B cell (primary cell): ENCODE results near the gene FXR2. TPM values are rescaled to one million over a fixed set of nuclear protein-coding genes. Genes with fewer than 3 reads are reported as not detected.
"Not testable (repeated sequence)": the region's sequence is repeated elsewhere in the genome, so short reads cannot be mapped to it uniquely, and the experiment has no call there.

Source experiments
- ATAC-seq: fragments of 200-7000 bp; cut with Tn5 transposase; one replicate; pipeline ENCODE4 v1.10.0; 2021; ENCODE audit warnings: low read depth, mild to moderate bottlenecking, moderate number of reproducible peaks, moderate library complexity
- CTCF ChIA-PET: fragments of 350-600 bp; sonication (Branson Sonifier 250); formaldehyde crosslinking; loops from one replicate; lab custom pipeline; 2021; ENCODE audit warnings: antibody characterized with exemption, inconsistent platforms; lab: Charles Lee
- POLR2A ChIA-PET: fragments of 350-600 bp; sonication (Branson Sonifier 250); formaldehyde crosslinking; loops from one replicate; lab custom pipeline; 2021; ENCODE audit warnings: antibody characterized with exemption; lab: Charles Lee
- DNase-seq: peaks from one replicate; pipeline ENCODE4 v3.0.0; 2013
- H2AFZ ChIP-seq: 2 replicates; pipeline ENCODE4 v1.6.1; 2012; ENCODE audit warnings: mild to moderate bottlenecking, low read depth, low read length; ENCODE audit not compliant: insufficient read depth, poor library complexity, severe bottlenecking
- H3K27ac ChIP-seq, 2 donors: 1 replicate in 1 of 2; 2 replicates in 1 of 2; pipeline ENCODE4 v1.5.1; 2012 to 2013; ENCODE audit warnings: low read length in 2 of 2, mild to moderate bottlenecking in 2 of 2, moderate library complexity in 1 of 2
- H3K27me3 ChIP-seq, 4 experiments: fragments of 200-600 bp in 1 of 4; sonication (generic) in 1 of 4; replicated peaks in 1 of 4; 1 replicate in 2 of 4; 2 replicates in 2 of 4; pipeline versions ENCODE4 v1.6.1 to v1.7.0; 2013 to 2016; ENCODE audit warnings: low read length in 3 of 4, mild to moderate bottlenecking in 2 of 4, mixed read lengths in 1 of 4, moderate library complexity in 1 of 4; ENCODE audit not compliant: insufficient read depth in 4 of 4, control insufficient read depth in 3 of 4; ENCODE audit errors: control extremely low read depth in 1 of 4
- H3K36me3 ChIP-seq, 2 experiments: replicated peaks in 1 of 2; 1 replicate in 1 of 2; 2 replicates in 1 of 2; pipeline versions ENCODE4 v1.6.1 to v1.7.1; 2013; ENCODE audit warnings: low read length in 1 of 2; ENCODE audit not compliant: insufficient read depth in 2 of 2, control insufficient read depth in 1 of 2; ENCODE audit errors: control extremely low read depth in 1 of 2, extremely low read depth in 1 of 2
- H3K4me1 ChIP-seq, 2 donors: fragments of 200-600 bp in 1 of 2; sonication (generic) in 1 of 2; 1 replicate in 1 of 2; 2 replicates in 1 of 2; pipeline versions ENCODE4 v1.5.1 to v1.6.1; 2013 to 2017; ENCODE audit warnings: low read length in 2 of 2; ENCODE audit not compliant: control insufficient read depth in 2 of 2, insufficient read depth in 2 of 2
- H3K4me2 ChIP-seq: replicated peaks from 2 replicates; pipeline ENCODE3; 2012; ENCODE audit warnings: mild to moderate bottlenecking, low read depth, low read length; ENCODE audit not compliant: poor library complexity, severe bottlenecking
- H3K4me3 ChIP-seq, 5 experiments: fragments of 200-600 bp in 1 of 5; sonication (generic) in 1 of 5; 1 replicate in 3 of 5; 2 replicates in 2 of 5; pipeline versions ENCODE4 v1.5.1 to v1.7.0; 2011 to 2016; ENCODE audit warnings: low read length in 4 of 5, mild to moderate bottlenecking in 4 of 5, low read depth in 2 of 5, control low read depth in 1 of 5, moderate library complexity in 1 of 5; ENCODE audit not compliant: insufficient read depth in 1 of 5; ENCODE audit errors: control extremely low read depth in 1 of 5, extremely low read depth in 1 of 5
- H3K79me2 ChIP-seq: fragments of 200-600 bp; sonication (generic); one replicate; pipeline ENCODE4 v1.6.0; 2016; ENCODE audit warnings: low read length; ENCODE audit not compliant: control insufficient read depth, insufficient read depth
- H3K9ac ChIP-seq: fragments of 200-600 bp; sonication (generic); 2 replicates; pipeline ENCODE4 v1.6.1; 2017; ENCODE audit warnings: mild to moderate bottlenecking, low read length, moderate library complexity
- H3K9me3 ChIP-seq, 3 donors: one replicate each; pipeline versions ENCODE4 v1.6.1 to v1.7.1; 2013; ENCODE audit warnings: low read length in 2 of 3; ENCODE audit not compliant: control insufficient read depth in 2 of 3, insufficient read depth in 1 of 3; ENCODE audit errors: control extremely low read depth in 1 of 3
- H4K20me1 ChIP-seq: 2 replicates; pipeline ENCODE4 v1.6.0; 2012; ENCODE audit warnings: mild to moderate bottlenecking, low read length; ENCODE audit not compliant: insufficient read depth, control insufficient read depth, poor library complexity, severe bottlenecking
- H3K27ac Mint-ChIP-seq: one replicate; pipeline ENCODE4 v1.8.0; 2021; ENCODE audit warnings: mixed read lengths
- H3K27me3 Mint-ChIP-seq: one replicate; pipeline ENCODE4 v1.8.0; 2021; ENCODE audit warnings: mixed read lengths
- H3K4me1 Mint-ChIP-seq: one replicate; pipeline ENCODE4 v1.8.0; 2021; ENCODE audit warnings: mixed read lengths
- H3K4me3 Mint-ChIP-seq: one replicate; pipeline ENCODE4 v1.8.0; 2021; ENCODE audit warnings: mixed read lengths
- H3K9me3 Mint-ChIP-seq: one replicate; pipeline ENCODE4 v1.8.0; 2022; ENCODE audit warnings: mixed read lengths; ENCODE audit not compliant: insufficient read depth
- EZH2 ChIP-seq: IDR thresholded peaks from 2 replicates; pipeline ENCODE4 v1.6.1; 2012; ENCODE audit warnings: borderline replicate concordance, low read depth, mild to moderate bottlenecking, moderate library complexity, low read length; ENCODE audit not compliant: insufficient read depth, poor library complexity, severe bottlenecking
- WGBS: methylation state at CpG from one replicate; pipeline ENCODE4 v1.1.5; 2013; ENCODE audit warnings: missing lambda C conversion rate; ENCODE audit not compliant: insufficient coverage; 5-methylcytosine and 5-hydroxymethylcytosine counted together
- intact Hi-C: fragments of 100-400 bp; cut with micrococcal nuclease; formaldehyde crosslinking; loops from one replicate; pipeline ENCODE4 v1.10.0; 2022
- polyA plus RNA-seq: library from polyadenylated mRNA; depleted of rRNA; stranded (reverse); fragments of >200 nt; gene quantifications from 2 replicates; pipeline ENCODE4 v1.2.3, GENCODE V29; 2012
- total RNA-seq, 2 donors: library from RNA; stranded (reverse); fragments of 120-200 nt in 1 of 2; gene quantifications; 1 replicate in 1 of 2; 2 replicates in 1 of 2; pipeline versions ENCODE4 v1.2.3 to v1.2.4, GENCODE V29; 2013 to 2022
- TF ChIP-seq, protein P1 (sequence below): fragments of 200-600 bp; IDR thresholded peaks from one replicate; pipeline ENCODE4 v1.8.0; 2022; ENCODE audit warnings: antibody characterized with exemption, mild to moderate bottlenecking

Gene FXR2
- total and polyA plus RNA-seq, 2 donors (not counting 1 experiment from before 2014, with no cell fraction given) = 37.2 to 45.8 TPM

DNA sequence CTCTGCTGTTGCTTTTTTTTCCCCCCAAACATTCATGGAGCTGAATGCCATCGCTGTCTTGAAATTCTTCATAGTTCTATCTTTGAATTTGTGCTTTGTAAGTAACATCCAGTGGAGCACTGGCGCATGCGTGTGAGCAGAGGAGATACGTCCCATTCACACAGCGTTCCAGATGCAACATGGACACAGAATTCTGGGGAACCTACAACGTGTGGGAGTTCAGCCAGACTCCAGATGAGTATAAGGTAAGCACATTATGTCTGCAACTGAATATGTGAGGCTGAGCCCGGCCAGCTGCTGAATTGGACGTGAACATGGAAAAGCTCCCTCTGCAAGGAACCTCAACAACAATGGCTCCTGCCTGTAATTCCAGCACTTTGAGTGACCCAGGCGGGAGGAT lies 31.8 kb upstream of the FXR2 start:
- H3K4me3 Mint-ChIP-seq = no peak overlapping the region
- H3K36me3 ChIP-seq = no peaks in the 10 kb centered on the region
- DNase-seq (no peak), ATAC-seq (no peak)
- no peak overlapping the region for H3K27ac Mint-ChIP-seq
- H4K20me1 ChIP-seq = no peaks in the 10 kb centered on the region
- H3K4me3 ChIP-seq = no peak overlapping the region
- H3K27me3 ChIP-seq = peaks cover 0 to 34% (median 17%) of the 10 kb centered on the region in 4 experiments
- no peaks in the 10 kb centered on the region for H3K79me2 ChIP-seq
- 95% methylated on average over 8 of the region's 9 CpGs for WGBS
- H3K27ac ChIP-seq = no peak overlapping the region
- CTCF ChIA-PET = interaction anchor here (0.7 to 1.7 kb wide), 3 partner anchors 15 to 133 kb away, joined by 3 to 4 read pairs (median 3); no protein-coding TSS in a partner anchor
- H3K9me3 ChIP-seq = peaks cover 0 to 6% (median 0%) of the 10 kb centered on the region in 3 donors
- TF ChIP-seq EZH2 = no peak
- H3K27me3 Mint-ChIP-seq = peaks cover 26% of the 10 kb centered on the region
- H3K4me1 ChIP-seq = peaks cover 15 to 24% of the 10 kb centered on the region in 2 donors
- no peaks in the 10 kb centered on the region for H3K9me3 Mint-ChIP-seq
- H3K9ac ChIP-seq = no peak overlapping the region
- H2AFZ ChIP-seq = no peak overlapping the region
- POLR2A ChIA-PET = no interaction called here
- no peak overlapping the region for H3K4me2 ChIP-seq
- intact Hi-C loops = no loop called here
- peaks cover 20% of the 10 kb centered on the region for H3K4me1 Mint-ChIP-seq

DNA sequence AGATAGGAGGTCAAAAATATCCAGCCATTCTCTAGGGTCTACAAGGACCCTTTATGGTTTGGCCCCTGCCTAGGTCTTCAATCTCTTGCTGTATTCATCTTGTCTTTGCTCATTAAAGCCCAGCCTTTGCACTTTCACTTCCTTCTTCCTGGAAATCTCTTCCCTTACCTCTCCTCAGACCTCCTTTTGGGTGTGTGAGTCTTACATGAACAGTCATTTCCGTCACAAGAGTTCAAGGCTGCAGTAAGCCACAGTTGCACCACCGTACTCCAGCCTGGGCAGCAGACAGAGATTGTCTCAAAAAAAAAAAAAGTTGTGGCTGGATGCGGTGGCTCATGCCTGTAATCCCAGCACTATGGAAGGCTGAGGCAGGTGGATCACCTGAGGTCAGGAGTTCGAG lies 30.1 kb upstream of the FXR2 start:
- intact Hi-C loops = no loop called here
- no peak overlapping the region for H3K9ac ChIP-seq
- no peaks in the 10 kb centered on the region for H3K9me3 ChIP-seq
- peaks cover 0 to 19% (median 6%) of the 10 kb centered on the region in 4 experiments for H3K27me3 ChIP-seq
- CTCF ChIA-PET = no interaction called here
- H3K79me2 ChIP-seq = no peaks in the 10 kb centered on the region
- H3K4me2 ChIP-seq = no peak overlapping the region
- H2AFZ ChIP-seq = no peak overlapping the region
- H3K36me3 ChIP-seq = no peaks in the 10 kb centered on the region
- H3K27me3 Mint-ChIP-seq = peaks cover 12% of the 10 kb centered on the region
- no peaks in the 10 kb centered on the region for H3K9me3 Mint-ChIP-seq
- no peak overlapping the region for H3K27ac ChIP-seq
- no peaks in the 10 kb centered on the region for H4K20me1 ChIP-seq
- WGBS = 57% methylated on average over 3 of the region's 4 CpGs
- H3K27ac Mint-ChIP-seq = no peak overlapping the region
- POLR2A ChIA-PET = no interaction called here
- DNase-seq (no peak), ATAC-seq (no peak)
- no peak overlapping the region for H3K4me3 Mint-ChIP-seq
- H3K4me3 ChIP-seq = no peak overlapping the region
- TF ChIP-seq, protein P1, sequence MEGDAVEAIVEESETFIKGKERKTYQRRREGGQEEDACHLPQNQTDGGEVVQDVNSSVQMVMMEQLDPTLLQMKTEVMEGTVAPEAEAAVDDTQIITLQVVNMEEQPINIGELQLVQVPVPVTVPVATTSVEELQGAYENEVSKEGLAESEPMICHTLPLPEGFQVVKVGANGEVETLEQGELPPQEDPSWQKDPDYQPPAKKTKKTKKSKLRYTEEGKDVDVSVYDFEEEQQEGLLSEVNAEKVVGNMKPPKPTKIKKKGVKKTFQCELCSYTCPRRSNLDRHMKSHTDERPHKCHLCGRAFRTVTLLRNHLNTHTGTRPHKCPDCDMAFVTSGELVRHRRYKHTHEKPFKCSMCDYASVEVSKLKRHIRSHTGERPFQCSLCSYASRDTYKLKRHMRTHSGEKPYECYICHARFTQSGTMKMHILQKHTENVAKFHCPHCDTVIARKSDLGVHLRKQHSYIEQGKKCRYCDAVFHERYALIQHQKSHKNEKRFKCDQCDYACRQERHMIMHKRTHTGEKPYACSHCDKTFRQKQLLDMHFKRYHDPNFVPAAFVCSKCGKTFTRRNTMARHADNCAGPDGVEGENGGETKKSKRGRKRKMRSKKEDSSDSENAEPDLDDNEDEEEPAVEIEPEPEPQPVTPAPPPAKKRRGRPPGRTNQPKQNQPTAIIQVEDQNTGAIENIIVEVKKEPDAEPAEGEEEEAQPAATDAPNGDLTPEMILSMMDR = no peak
- no peak for TF ChIP-seq EZH2
- peaks cover 6% of the 10 kb centered on the region for H3K4me1 Mint-ChIP-seq
- peaks cover under 1 to 8% of the 10 kb centered on the region in 2 donors for H3K4me1 ChIP-seq

DNA sequence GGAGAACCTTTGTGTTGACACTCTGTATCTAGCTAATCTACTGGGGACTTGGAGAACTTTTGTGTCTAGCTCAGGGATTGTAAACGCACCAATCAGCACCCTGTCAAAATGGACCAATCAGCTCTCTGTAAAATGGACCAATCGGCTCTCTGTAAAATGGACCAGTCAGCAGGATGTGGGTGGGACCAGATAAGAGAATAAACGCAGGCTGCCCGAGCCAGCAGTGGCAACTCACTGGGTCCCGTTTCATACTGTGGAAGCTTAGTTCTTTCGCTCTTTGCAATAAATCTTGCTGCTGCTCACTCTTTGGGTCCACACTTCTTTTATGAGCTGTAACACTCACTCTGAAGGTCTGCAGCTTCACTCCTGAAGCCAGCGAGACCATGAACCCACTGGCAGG lies 26.9 kb upstream of the FXR2 start:
- H4K20me1 ChIP-seq, H3K4me2 ChIP-seq, H3K4me1 ChIP-seq, H3K27ac Mint-ChIP-seq, H2AFZ ChIP-seq, H3K9me3 Mint-ChIP-seq, DNase-seq, H3K27ac ChIP-seq, H3K27me3 ChIP-seq, H3K9ac ChIP-seq, ATAC-seq, H3K9me3 ChIP-seq, H3K36me3 ChIP-seq, H3K4me3 ChIP-seq, H3K79me2 ChIP-seq, H3K27me3 Mint-ChIP-seq, H3K4me1 Mint-ChIP-seq, H3K4me3 Mint-ChIP-seq, intact Hi-C loops: not testable (repeated sequence)
- WGBS = 60% methylated on average over 5 of the region's 7 CpGs
- ChIA-PET CTCF (interaction anchor here (2.0 kb wide), 1 partner anchor 9 kb away, joined by 6 read pairs; no protein-coding TSS in a partner anchor), POLR2A (interaction anchor here (0.7 kb wide), 1 partner anchor 26 kb away, joined by 3 read pairs; no protein-coding TSS in a partner anchor)
